ENCODE data around the gene SCAF8. TPM values are rescaled to one million over a fixed set of nuclear protein-coding genes. Genes with fewer than 3 reads are reported as not detected.

Gene SCAF8
- total and polyA plus RNA-seq, 2 donors (not counting 1 experiment from before 2014, with no cell fraction given) = 25.7 to 75.2 TPM

GRCh38 chr6:154847318-154847717 is 114.1 kb downstream of the SCAF8 start:
- no peak overlapping the region for H2AFZ ChIP-seq (ENCODE audit: insufficient read depth, low read depth, low read length, poor library complexity, severe bottlenecking)
- TF ChIP-seq EZH2 (IDR thresholded peaks at IDR 0.05; ENCODE audit: borderline replicate concordance, insufficient read depth, low read depth, low read length, poor library complexity, severe bottlenecking) = no peak
- TF ChIP-seq CTCF (IDR thresholded peaks at IDR 0.05) = no peak
- CTCF ChIA-PET = no interaction called here

GRCh38 chr6:154848580-154848979 is 115.4 kb downstream of the SCAF8 start:
- H3K27me3 Mint-ChIP-seq = no peaks in the 10 kb centered on the region
- H3K9ac ChIP-seq (ENCODE audit: low read length) = no peak overlapping the region
- no peak overlapping the region for H3K27ac ChIP-seq (ENCODE audit: low read length in 2 of 2)
- no peak overlapping the region for H3K27ac Mint-ChIP-seq
- no peaks in the 10 kb centered on the region for H3K4me1 ChIP-seq (ENCODE audit: control insufficient read depth in 2 of 2, insufficient read depth in 2 of 2, low read length in 2 of 2)
- peaks cover 30% of the 10 kb centered on the region for H3K79me2 ChIP-seq (ENCODE audit: control insufficient read depth, insufficient read depth, low read length)
- no peak overlapping the region for H3K4me2 ChIP-seq (replicated peaks; ENCODE audit: low read depth, low read length, poor library complexity, severe bottlenecking)
- ChIA-PET CTCF (no interaction called here), POLR2A (no interaction called here)
- no peak overlapping the region for H3K4me3 ChIP-seq (ENCODE audit: control extremely low read depth in 1 of 5, extremely low read depth in 1 of 5, insufficient read depth in 1 of 5, low read depth in 2 of 5, low read length in 4 of 5)
- H3K4me3 Mint-ChIP-seq = no peak overlapping the region
- no peaks in the 10 kb centered on the region for H3K9me3 Mint-ChIP-seq (ENCODE audit: insufficient read depth)
- DNase-seq (no peak), ATAC-seq (ENCODE audit: low read depth) (no peak)
- H3K27me3 ChIP-seq (replicated peaks in 1 of 4; ENCODE audit: control extremely low read depth in 1 of 4, control insufficient read depth in 3 of 4, insufficient read depth in 4 of 4, low read length in 3 of 4) = no peaks in the 10 kb centered on the region
- H4K20me1 ChIP-seq (ENCODE audit: control insufficient read depth, insufficient read depth, low read length, poor library complexity, severe bottlenecking) = peaks cover 48% of the 10 kb centered on the region
- peaks cover 6 to 9% of the 10 kb centered on the region in 2 experiments for H3K36me3 ChIP-seq (replicated peaks in 1 of 2; ENCODE audit: control extremely low read depth in 1 of 2, control insufficient read depth in 1 of 2, extremely low read depth in 1 of 2, insufficient read depth in 2 of 2, low read length in 1 of 2)
- TF ChIP-seq EZH2 (IDR thresholded peaks at IDR 0.05; ENCODE audit: borderline replicate concordance, insufficient read depth, low read depth, low read length, poor library complexity, severe bottlenecking) = no peak
- TF ChIP-seq CTCF (IDR thresholded peaks at IDR 0.05) = no peak
- no peaks in the 10 kb centered on the region for H3K9me3 ChIP-seq (ENCODE audit: control extremely low read depth in 1 of 3, control insufficient read depth in 2 of 3, insufficient read depth in 1 of 3, low read length in 2 of 3)
- intact Hi-C loops (cut with micrococcal nuclease) = no loop called here
- H2AFZ ChIP-seq (ENCODE audit: insufficient read depth, low read depth, low read length, poor library complexity, severe bottlenecking) = no peak overlapping the region
- H3K4me1 Mint-ChIP-seq = peaks cover 9% of the 10 kb centered on the region

More at GRCh38 chr6:154847318-154847717, 114.1 kb downstream of the SCAF8 start:
- Mint-ChIP-seq H3K9me3 (ENCODE audit: insufficient read depth) (no peaks in the 10 kb centered on the region), H3K4me1 (peaks cover 12% of the 10 kb centered on the region), H3K27ac (no peak overlapping the region), H3K27me3 (no peaks in the 10 kb centered on the region), H3K4me3 (no peak overlapping the region)
- no peak overlapping the region for H3K4me3 ChIP-seq (ENCODE audit: control extremely low read depth in 1 of 5, extremely low read depth in 1 of 5, insufficient read depth in 1 of 5, low read depth in 2 of 5, low read length in 4 of 5)
- no peak overlapping the region for H3K27ac ChIP-seq (ENCODE audit: low read length in 2 of 2)
- peaks cover 48% of the 10 kb centered on the region for H4K20me1 ChIP-seq (ENCODE audit: control insufficient read depth, insufficient read depth, low read length, poor library complexity, severe bottlenecking)
- H3K4me2 ChIP-seq (replicated peaks; ENCODE audit: low read depth, low read length, poor library complexity, severe bottlenecking) = no peak overlapping the region
- no CpG with 5 or more reads among the region's 2 CpGs for WGBS (ENCODE audit: insufficient coverage)
- intact Hi-C loops (cut with micrococcal nuclease) = no loop called here
- H3K9ac ChIP-seq (ENCODE audit: low read length) = no peak overlapping the region
- peaks cover 30% of the 10 kb centered on the region for H3K79me2 ChIP-seq (ENCODE audit: control insufficient read depth, insufficient read depth, low read length)
- DNase-seq = no peak
- no peak for ATAC-seq (ENCODE audit: low read depth)
- H3K36me3 ChIP-seq (replicated peaks in 1 of 2; ENCODE audit: control extremely low read depth in 1 of 2, control insufficient read depth in 1 of 2, extremely low read depth in 1 of 2, insufficient read depth in 2 of 2, low read length in 1 of 2) = peaks cover 7 to 9% of the 10 kb centered on the region in 2 experiments
- H3K9me3 ChIP-seq (ENCODE audit: control extremely low read depth in 1 of 3, control insufficient read depth in 2 of 3, insufficient read depth in 1 of 3, low read length in 2 of 3) = no peaks in the 10 kb centered on the region
- no peaks in the 10 kb centered on the region for H3K4me1 ChIP-seq (ENCODE audit: control insufficient read depth in 2 of 2, insufficient read depth in 2 of 2, low read length in 2 of 2)
- H3K27me3 ChIP-seq (replicated peaks in 1 of 4; ENCODE audit: control extremely low read depth in 1 of 4, control insufficient read depth in 3 of 4, insufficient read depth in 4 of 4, low read length in 3 of 4) = no peaks in the 10 kb centered on the region
- POLR2A ChIA-PET = no interaction called here
